Raji (cell line): ENCODE measurements around the gene PLLP.

ENCODE experiments used
- POLR2A ChIP-seq: IDR thresholded peaks from 2 replicates; pipeline ENCODE4 v1.6.1; 2011; ENCODE audit warnings: low read depth, low read length, control low read depth; ENCODE audit not compliant: insufficient read depth

PLLP gene, protein sequence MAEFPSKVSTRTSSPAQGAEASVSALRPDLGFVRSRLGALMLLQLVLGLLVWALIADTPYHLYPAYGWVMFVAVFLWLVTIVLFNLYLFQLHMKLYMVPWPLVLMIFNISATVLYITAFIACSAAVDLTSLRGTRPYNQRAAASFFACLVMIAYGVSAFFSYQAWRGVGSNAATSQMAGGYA

DNA sequence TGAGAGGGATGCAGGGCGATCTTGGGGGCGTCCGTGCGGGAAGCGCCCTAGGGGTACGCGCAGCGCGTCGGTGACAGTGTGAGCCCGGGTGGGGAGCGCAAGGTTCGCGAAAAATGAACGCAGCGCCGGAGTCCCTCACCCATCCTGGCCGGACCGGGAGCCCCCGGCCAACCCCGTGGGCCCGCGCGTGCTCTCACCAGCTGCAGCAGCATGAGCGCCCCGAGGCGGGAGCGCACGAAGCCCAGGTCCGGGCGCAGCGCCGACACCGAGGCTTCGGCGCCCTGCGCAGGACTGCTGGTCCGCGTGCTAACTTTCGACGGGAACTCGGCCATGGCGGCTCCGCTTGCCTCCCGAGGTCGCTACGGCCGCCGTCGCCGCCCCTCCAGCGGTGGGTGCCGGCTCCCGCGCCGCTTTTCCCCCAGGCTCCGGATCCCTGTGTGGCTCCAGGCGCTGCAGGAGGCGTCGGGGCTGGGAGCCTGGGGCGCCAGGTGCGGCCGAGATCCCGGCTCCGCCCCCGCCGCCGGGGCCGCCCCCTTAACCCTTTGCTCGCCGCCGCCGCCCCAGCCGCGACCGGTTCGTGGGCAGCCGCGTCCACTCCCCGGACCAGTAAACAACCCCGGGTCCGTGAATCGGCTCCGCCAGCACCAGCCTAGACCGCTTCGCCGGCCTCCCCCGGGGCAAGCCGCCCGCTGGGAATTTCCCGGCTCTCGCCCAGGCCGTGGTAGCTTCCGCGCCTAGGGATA is at the start of gene PLLP:
PLLP (minus strand) TSS at position 464 of the 743 bp plus-strand sequence; CDS start at position 332, 132 bp downstream.
- TF ChIP-seq POLR2A, result no peak

DNA sequence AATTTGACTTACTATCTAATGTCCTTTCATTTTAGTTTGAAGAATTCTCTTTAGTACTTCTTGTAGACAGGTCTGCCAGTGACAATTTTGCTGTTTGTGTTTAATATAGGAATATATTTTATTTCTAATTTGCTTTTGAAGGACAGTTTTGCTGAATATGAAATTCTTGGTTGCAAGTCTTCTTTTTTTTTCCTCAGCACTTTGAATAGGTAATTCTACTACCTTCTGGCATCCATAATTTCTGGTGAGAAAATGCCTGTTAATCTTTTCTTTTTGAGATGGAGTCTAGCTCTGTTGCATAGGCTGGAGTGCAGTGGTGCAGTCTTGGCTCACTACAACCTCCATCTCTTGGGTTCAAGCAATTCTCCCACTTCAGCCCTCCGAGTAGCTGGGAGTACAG is 48.9 kb upstream of the PLLP start:
- TF ChIP-seq POLR2A, result no peak

DNA sequence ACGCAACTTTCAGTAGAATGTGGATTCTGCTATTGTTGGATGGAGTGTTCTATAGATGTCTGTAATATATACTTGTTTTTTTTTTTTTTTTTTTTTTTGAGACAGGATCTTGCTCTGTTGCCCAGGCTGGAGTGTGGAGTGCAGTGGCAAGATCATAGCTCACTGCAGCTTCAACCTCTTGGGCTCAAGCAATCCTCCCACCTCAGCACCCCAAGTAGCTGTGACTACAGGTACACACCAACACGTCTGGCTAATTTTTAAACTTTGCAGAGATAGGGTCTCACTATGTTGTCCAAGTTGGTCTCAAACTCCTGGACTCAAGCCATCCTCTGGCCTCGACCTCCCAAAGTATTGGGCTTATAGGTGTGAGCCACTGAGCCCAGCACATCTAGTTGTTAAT is 46.9 kb upstream of the PLLP start:
- no peak for TF ChIP-seq POLR2A

DNA sequence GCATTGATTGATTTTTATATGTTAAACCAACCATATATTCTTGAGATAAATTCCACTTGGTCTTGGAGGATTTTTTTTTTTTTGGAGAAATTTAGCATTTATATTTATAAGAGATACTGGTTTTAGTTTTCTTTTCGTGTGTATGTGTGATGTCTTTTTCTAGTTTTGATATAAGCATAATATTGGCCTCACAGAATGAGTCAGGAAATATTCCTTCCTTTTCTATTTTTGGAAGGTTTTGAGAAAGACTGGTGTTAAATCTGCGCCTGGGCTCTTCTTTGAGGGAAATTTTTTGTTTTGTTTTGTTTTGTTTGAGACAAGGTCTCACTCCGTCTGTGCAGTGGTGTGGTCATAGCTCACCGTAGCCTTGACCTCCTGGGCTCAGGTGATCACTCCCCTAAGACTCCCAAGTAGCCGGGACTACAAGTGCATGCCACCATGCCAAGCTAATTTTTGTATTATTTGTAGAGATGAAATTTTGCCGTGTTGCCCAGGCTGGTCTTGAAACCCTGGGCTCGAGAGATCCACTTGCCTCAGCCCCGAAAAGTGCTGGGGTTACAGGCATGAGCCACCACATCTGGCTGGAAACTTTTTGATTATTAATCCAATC is 45.4 kb upstream of the PLLP start:
- no peak for TF ChIP-seq POLR2A

DNA sequence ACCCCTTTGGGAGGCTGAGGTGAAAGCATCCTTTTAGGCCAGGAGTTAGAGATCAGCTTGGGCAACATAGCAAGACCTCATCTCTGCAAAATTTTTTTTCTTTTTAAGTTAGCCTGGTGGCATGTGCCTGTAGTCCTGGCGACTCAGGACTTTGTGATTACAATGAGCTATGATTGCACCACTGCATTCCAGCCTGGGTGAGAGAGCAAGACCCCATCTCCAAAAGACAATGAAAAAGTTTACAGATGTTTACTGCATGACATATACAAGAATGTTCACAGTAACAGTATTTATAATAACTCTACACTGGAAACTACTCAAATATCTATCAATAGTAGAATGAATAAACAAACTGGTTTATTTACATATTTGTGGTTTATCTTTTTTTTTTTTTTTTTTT is 41.0 kb upstream of the PLLP start:
- no peak for TF ChIP-seq POLR2A

DNA sequence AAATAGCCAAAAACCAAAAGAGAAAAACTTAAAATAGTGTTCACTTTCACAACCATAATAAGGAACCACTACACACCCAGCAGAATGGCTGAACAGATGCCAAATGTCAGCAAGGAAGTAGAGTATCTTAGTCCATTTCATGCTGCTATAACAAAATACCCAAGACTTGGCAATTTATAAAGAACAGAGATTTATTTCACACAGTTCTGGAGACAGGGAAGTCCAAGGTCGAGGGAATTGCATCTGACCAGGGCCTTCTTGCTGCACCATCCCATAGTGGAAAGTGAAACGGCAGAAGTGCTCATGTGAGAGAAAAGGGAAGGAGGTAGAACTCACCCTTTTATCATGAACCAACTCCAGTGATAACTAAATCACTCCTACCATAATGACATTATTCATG is 40.3 kb upstream of the PLLP start:
- TF ChIP-seq POLR2A, result no peak

DNA sequence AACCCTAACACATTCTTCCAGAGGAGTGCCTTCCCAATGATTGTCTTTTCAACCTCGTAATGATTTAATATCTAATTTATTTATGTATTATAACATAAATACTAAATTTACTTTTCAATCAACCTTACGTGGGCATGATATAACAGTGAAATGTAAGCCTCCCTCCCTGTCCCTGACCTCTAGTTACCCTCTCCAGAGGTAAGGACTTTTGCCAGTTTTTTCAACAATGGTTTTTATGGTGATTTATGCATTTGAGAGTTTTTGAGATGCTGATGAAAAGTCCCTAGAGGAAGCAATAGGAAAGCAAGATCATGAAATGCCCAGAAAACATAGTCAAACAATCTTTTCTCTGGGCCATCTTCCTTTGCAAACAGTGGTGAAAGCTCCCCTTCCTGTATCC is 35.2 kb upstream of the PLLP start:
- no peak for TF ChIP-seq POLR2A

DNA sequence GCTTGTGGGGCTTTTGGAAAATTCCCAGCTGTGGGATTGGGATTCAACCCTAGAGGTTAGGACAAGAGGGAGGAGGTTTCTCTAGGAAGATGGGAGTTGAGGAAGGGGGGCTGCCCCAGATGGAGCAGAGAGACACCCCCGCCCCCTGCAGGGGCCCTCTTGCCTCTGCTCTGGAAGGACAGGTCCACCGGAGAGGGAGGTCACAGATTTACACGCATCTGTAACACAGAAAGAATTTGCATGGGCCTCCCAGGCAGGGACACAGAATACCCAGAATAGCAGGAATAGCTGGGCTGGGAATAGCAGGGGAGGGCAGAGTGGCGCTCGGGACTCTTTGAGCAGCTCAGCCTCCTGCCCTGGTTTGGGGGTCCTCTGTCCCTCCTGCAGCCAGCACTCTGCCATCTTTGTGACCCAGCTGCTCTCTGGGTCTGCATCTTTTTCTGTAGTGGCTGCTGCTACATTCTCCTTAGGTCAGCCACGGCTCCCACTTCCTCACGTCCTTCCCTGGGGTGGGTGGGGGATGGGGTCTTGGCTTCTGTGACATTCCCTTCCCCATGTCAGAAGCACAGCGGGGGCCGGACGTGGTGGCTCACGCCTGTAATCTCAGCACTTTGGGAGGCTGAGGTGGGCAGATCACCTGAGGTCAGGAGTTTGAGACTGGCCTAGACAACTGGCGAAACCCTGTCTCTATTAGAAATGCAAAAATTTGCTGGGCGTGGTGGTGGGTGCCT is 33.9 kb upstream of the PLLP start:
- TF ChIP-seq POLR2A, result no peak

DNA sequence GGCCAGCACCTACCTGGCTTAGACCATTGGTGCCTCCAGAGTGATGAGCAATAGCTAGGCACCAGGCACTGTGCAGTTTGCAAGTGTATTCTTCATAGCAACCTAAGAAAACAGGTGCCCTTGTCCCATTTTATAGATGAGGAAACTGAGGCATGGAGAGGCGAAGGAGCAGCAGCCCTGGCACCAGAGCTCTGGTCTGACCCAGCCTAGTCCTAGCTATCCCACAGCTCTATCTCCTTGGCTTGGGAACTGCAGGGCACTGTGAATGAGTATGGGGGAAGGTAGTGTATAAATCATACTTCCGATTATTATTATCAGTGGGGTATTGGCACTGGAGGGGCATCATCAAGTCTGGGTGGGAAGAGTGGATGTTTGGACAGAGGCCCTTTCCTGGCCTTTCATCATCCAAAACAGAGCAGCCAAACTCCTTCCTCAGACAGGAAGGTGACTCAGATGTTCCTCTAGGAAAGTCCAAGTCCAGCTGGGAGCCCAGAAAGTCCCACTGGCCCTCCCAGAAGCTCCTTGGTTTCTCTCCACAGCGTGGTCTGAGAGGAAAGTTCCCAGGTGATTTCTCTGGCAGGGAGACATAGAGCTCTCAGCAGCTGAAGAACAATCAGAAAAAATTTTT is 32.0 kb upstream of the PLLP start:
- no peak for TF ChIP-seq POLR2A

DNA sequence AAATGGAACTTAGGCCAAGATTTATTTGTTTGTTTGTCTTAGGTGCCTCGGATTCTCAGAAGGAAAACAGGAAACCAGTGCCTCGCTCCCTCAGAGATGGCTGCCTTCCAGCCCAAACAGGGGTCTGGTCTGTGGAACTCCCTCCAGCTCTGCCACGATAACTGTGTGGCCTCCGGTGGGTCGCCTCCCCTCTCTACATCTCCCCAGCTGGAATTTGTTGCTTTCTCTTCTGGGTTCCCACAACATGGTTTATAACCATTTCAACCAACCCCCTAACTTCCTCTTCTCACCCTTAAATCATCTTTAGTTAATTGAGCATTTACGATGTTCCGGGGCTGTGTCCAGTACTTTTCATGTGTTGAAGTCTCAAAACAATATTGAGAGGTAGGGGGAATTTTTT is 30.9 kb upstream of the PLLP start:
- TF ChIP-seq POLR2A, result no peak

DNA sequence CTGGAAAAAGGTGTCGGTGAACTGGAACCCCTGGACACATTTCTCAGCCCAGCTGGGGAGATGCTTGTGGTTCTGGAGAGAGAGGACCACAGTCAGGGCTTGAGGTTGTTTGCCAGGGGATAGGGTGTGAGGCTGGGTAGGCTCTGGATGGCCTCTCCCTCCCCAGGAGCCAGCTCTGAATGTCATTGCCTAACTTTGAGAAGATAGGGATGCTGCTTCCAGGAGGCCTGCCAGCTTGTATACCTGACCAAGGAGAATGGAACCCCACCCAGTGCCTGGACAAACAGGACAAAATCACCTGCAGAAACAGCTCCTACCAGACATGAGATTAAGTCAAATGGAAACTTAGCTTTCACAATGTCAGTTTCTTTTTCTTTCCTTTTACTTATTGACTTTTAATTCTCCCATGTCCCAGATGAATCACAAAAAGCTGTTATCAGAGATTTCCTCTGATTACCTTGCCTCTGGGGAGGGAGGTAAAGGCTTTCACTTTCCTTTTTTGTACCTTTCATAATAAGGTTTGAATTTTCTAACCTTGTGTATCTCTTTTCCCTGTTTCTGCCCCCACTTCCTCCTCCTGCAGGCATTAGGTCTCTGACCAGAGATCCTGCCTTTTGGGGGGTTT is 29.8 kb upstream of the PLLP start:
- no peak for TF ChIP-seq POLR2A

DNA sequence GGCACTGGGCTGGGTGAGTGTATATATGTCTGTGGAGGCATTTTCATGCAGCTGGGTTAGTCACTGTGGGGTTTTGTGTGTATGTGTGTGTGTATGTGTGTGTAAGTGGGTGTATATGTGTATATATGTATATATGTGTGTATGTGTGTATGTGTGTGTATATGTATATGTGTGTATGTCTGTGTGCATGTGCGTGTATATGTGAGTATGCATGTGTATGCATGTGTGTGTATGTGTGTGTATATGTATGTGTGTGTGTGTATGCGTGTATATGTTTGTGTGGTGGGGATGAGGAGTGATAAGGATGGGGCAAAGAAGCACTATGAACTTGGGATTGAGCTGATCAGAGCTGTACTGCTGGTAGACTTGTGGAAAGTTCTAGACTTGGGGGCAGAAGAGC is 29.0 kb upstream of the PLLP start:
- no peak for TF ChIP-seq POLR2A

DNA sequence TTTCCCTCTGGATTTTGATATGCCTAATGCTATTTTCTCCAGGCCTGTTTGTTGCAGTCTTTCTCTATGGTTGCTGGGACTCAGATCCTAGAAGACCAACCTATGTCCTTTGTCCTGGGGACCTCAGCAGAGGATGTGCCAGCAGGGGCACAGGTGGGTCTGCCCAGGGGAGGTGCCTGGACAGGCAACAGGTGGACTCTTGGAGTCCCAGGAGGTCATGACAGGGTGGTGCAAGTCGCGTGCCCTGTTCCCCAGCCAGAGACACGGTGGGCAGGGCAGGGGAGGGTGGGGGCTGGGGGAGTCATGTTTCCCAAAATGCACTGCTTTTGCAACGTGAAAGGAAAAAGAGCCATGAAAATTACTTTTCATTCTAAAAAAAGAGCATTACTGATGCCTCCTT is 26.3 kb upstream of the PLLP start:
- TF ChIP-seq POLR2A, result no peak

DNA sequence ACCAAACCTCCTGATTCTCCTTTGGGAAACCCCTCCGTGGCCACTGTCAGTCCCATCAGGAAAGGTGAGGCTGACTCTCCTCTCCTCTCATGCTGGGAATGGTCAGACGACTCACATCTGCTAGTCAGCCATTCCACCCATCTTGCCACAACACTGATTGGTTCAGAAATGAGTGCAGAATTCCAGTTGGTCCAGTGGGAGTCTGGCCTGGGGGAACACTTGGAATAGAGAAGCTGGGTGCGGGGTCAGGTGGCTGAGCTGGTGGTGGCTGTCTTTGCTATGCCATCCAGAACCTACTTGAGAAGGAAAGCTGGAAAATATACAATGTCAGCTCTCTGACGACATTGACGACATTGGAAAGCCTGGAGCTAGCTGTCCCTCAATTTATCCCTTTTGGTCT is 23.6 kb upstream of the PLLP start:
- no peak for TF ChIP-seq POLR2A

DNA sequence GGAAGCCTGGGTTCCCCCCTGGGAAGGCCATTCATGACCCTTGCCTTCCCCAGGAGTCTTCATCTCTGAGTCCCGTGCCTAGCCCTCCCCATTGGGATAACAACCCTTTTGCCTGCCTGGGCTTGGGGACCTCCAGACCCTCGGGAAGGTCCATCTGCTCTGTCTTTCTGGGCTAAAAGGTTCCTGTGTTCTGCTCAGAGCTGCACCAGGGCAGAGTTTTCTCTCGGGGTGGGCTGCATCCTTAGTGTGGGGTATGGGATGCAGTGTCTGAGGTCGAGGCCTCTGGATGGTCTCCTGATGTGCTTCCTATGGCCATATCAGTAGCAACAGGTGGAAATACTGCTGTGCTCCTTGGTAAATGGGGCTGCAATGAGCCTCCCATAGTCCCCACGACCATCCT is 22.9 kb upstream of the PLLP start:
- no peak for TF ChIP-seq POLR2A

DNA sequence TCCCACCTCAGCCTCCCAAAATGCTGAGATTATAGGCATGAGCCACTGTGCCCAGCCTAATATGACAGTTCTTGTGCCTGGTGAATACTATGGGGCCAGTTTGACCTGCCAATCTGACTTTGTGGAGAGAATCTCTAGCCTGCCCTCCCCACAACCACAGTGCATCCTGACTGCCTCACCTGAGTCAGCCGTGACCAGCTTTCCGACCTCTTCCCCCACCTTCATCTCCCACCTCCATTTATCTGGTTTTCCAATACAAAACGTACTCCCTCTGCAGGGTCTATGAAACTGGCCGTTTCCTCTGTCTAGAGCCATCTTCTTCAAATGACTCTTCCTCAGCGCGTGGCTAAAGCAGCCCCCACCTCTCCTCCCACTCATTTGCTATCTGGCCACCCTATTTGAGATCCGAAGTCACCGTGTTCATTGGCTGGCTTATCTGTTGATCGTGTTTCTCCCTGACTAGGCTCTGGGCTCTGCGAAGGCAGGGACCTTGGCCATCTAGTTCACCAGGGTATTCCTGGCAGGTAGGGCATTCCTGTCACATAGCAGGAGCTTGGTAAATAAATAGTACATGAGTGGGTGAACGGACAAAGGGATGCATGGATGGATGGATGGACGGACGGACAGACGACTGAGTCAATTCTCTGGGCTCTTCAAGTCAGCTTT is 22.3 kb upstream of the PLLP start:
- no peak for TF ChIP-seq POLR2A
